Colon (tissue), 2 donors: Measurements from ENCODE around the gene AK3.
"Not testable (repeated sequence)": the region's sequence is repeated elsewhere in the genome, so short reads cannot be mapped to it uniquely, and the experiment has no call there.

ENCODE experiments used
- FAIRE-seq: peaks from 2 replicates; lab custom pipeline; 2012; peaks lifted over from hg19 to GRCh38; lab: Jason Lieb, UNC
- donor health status: control.
- donor health status: control.

Gene AK3

GRCh38 chr9:4665357-4665756, 75.6 kb downstream of the AK3 start:
- FAIRE-seq: no peak

DNA sequence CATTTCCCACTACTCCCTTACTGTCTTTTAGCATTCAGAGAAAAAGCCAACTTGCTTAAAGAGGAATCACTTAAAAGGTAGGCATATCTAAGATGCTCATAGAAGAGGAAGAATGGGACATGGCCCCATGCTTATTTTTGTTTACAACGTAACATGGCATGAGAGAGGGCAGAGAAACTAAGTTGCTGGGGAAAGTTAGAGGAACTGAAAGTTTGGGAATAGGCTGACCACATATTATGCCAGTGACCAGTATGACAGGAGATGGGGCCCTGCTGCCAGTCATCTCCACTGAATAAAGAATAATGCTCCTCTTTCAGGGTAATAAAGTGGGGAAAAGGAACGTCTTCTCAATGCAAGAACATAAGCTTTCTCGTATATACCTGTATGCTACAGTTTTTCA, 77.0 kb downstream of the AK3 start:
- FAIRE-seq: no peak

- FAIRE-seq: no peak
These were observed 77.8 kb downstream of the AK3 start for GRCh38 chr9:4662989-4663792.

DNA sequence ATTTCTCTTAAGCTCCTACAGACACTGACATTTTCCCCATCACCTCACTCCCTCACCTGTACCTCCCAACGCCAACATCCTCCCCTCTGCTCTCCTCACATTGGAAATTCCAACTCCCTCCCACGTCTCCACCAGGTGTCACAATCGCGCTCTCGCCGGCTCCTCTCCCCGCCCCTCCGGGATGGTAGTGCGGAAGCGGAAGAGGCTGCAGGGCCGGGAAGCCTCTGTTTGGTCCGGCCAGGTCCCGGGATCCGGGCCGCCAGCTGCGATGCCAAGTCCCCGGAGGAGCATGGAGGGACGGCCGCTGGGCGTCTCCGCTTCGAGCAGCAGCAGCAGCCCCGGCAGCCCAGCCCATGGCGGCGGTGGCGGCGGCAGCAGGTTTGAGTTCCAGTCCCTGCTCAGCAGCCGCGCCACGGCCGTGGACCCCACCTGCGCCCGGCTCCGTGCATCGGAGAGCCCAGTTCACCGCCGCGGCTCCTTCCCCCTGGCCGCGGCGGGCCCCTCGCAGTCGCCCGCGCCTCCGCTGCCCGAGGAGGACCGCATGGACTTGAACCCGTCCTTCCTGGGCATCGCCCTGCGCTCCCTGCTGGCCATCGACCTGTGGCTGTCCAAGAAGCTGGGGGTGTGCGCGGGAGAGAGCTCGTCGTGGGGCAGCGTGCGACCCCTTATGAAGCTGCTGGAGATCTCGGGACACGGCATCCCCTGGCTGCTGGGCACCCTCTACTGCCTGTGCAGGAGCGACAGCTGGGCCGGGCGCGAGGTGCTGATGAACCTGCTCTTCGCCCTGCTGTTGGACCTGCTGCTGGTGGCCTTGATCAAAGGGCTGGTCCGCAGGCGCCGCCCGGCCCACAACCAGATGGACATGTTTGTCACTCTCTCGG, 78.7 kb downstream of the AK3 start, which contains the start of gene PLPP6:
Gene PLPP6, plus strand, starts transcription at position 187 of the 881 bp plus-strand sequence. Its CDS starts 82 bp downstream, at position 269.
- no peak for FAIRE-seq

- FAIRE-seq: no peak
These were observed 79.4 kb downstream of the AK3 start for GRCh38 chr9:4661611-4662010.

- FAIRE-seq: no peak
These were observed 79.8 kb downstream of the AK3 start for GRCh38 chr9:4661165-4661564.

- not testable (repeated sequence) for FAIRE-seq
These were observed 80.3 kb downstream of the AK3 start for GRCh38 chr9:4660665-4661064.
